Keratinocyte (primary cell): Measurements from ENCODE around the gene TRIM45. TPM values are rescaled to one million over a fixed set of nuclear protein-coding genes. Genes with fewer than 3 reads are reported as not detected.

ENCODE experiments used
- DNase-seq: peaks from one replicate; pipeline ENCODE4 v3.0.0-alpha.2; 2011; ENCODE audit warnings: low read depth, missing footprints, low spot score
- FAIRE-seq: peaks from 2 replicates; lab custom pipeline; 2011; peaks lifted over from hg19 to GRCh38; lab: Jason Lieb, UNC
- H2AFZ ChIP-seq: 2 replicates; pipeline ENCODE4 v1.6.0; 2012; ENCODE audit warnings: low read length, control low read depth, inconsistent platforms; ENCODE audit not compliant: control insufficient read depth
- H3K27ac ChIP-seq: 2 replicates; pipeline ENCODE4 v1.5.1; 2011; ENCODE audit warnings: low read length; ENCODE audit not compliant: control insufficient read depth, insufficient read depth
- H3K27me3 ChIP-seq: 3 replicates; pipeline ENCODE4 v1.6.0; 2011; ENCODE audit warnings: low read length; ENCODE audit not compliant: control insufficient read depth, insufficient read depth; ENCODE audit errors: extremely low read depth
- H3K36me3 ChIP-seq, 2 experiments: 2 replicates in 1 of 2; 3 replicates in 1 of 2; pipeline ENCODE4 v1.5.1; 2011; ENCODE audit warnings: low read length in 2 of 2, mild to moderate bottlenecking in 1 of 2; ENCODE audit not compliant: control insufficient read depth in 2 of 2, insufficient read depth in 2 of 2; ENCODE audit errors: extremely low read depth in 1 of 2
- H3K4me1 ChIP-seq: 3 replicates; pipeline ENCODE4 v1.5.1; 2011; ENCODE audit warnings: low read length; ENCODE audit not compliant: control insufficient read depth, insufficient read depth; ENCODE audit errors: extremely low read depth
- H3K4me2 ChIP-seq: 3 replicates; pipeline ENCODE4 v1.6.0; 2011; ENCODE audit warnings: low read depth, low read length; ENCODE audit not compliant: control insufficient read depth, insufficient read depth; ENCODE audit errors: extremely low read depth
- H3K4me3 ChIP-seq, 3 experiments: fragments of 200-600 bp in 1 of 3; sonication (generic) in 1 of 3; 2 replicates in 2 of 3; 3 replicates in 1 of 3; pipeline ENCODE4 v1.5.1; 2011 to 2016; ENCODE audit warnings: low read length in 3 of 3, mild to moderate bottlenecking in 3 of 3, control low read depth in 2 of 3, inconsistent platforms in 1 of 3, low read depth in 1 of 3, mixed read lengths in 1 of 3, mixed run types in 1 of 3, moderate library complexity in 1 of 3; ENCODE audit not compliant: control insufficient read depth in 2 of 3, insufficient read depth in 2 of 3; ENCODE audit errors: extremely low read depth in 1 of 3
- H3K79me2 ChIP-seq: 2 replicates; pipeline ENCODE4 v1.6.0; 2012; ENCODE audit warnings: low read length; ENCODE audit not compliant: control insufficient read depth, insufficient read depth
- H3K9ac ChIP-seq: 3 replicates; pipeline ENCODE4 v1.6.0; 2011; ENCODE audit warnings: low read length; ENCODE audit not compliant: control insufficient read depth, insufficient read depth; ENCODE audit errors: extremely low read depth
- H3K9me1 ChIP-seq: 3 replicates; pipeline ENCODE4 v1.6.0; 2011; ENCODE audit warnings: low read length; ENCODE audit not compliant: control insufficient read depth, insufficient read depth; ENCODE audit errors: extremely low read depth
- H3K9me3 ChIP-seq: 2 replicates; pipeline ENCODE4 v1.5.1; 2012; ENCODE audit warnings: low read depth, low read length; ENCODE audit not compliant: control insufficient read depth
- H4K20me1 ChIP-seq: 3 replicates; pipeline ENCODE4 v1.6.0; 2011; ENCODE audit warnings: low read length; ENCODE audit not compliant: control insufficient read depth, insufficient read depth; ENCODE audit errors: extremely low read depth
- CTCF ChIP-seq, 3 experiments: IDR thresholded peaks in 1 of 3; conservative IDR thresholded peaks in 1 of 3; optimal IDR thresholded peaks in 1 of 3; 2 replicates in 2 of 3; 3 replicates in 1 of 3; pipeline versions ENCODE3 to v1.5.1; 2011; ENCODE audit warnings: low read length in 3 of 3, mild to moderate bottlenecking in 3 of 3, moderate library complexity in 2 of 3, control low read depth in 1 of 3, inconsistent platforms in 1 of 3; ENCODE audit not compliant: insufficient read depth in 2 of 3; ENCODE audit errors: extremely low read depth in 1 of 3
- EZH2 ChIP-seq: IDR thresholded peaks from one replicate; pipeline ENCODE4 v1.6.1; 2012; ENCODE audit warnings: inconsistent platforms, mild to moderate bottlenecking, low read length, moderate library complexity
- dilution Hi-C: fragments of 300-500 bp; cut with MboI; formaldehyde crosslinking; loops from one replicate; pipeline ENCODE4 v1.7.0; 2020; ENCODE audit warnings: low sequenced_read_pairs; ENCODE audit not compliant: extremely low pct_ligation_motif_present
- polyA plus RNA-seq, 5 experiments: library from polyadenylated mRNA; depleted of rRNA in 3 of 5; stranded (reverse) in 3 of 5; stranded (forward) in 1 of 5; unstranded in 1 of 5; fragments of >200 nt; gene quantifications; 1 replicate in 1 of 5; 2 replicates in 3 of 5; 3 replicates in 1 of 5; pipeline versions ENCODE4 v1.2.1 to v1.2.3, GENCODE V29; 2011 to 2012; ENCODE audit warnings: missing spikeins in 2 of 5, low read depth in 1 of 5, low replicate concordance in 1 of 5

TRIM45 gene
- polyA plus RNA-seq, 1 donor (not counting 4 experiments of a cell fraction or from before 2014, with no cell fraction given): 2.7 TPM

DNA sequence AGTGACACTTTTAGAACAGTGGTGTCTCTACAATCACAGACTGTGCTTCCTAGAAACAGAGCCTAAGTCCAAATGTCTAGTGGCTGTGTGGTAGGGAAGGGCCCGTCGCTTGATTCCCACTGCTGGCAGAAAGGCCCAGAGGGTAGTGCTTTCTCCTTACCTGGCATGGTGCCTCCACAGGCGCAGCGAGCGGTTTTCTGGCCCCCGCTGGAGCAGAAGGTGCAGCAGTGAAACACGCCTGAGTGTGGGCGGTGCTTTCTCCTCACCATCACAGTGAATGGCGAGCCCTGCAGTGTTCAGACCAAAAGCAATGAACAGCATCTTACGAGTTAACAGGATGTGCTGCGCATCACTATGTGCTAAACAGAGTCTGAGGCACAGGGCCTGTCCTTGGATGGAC, 8.3 kb downstream of the TRIM45 start:
- no peak for FAIRE-seq
- dilution Hi-C loops: no loop called here
- H3K36me3 ChIP-seq: peaks cover 4 to 8% of the 10 kb centered on the region in 2 experiments
- TF ChIP-seq EZH2 (no peak), CTCF (optimal IDR thresholded peaks at IDR 0.05 in 1 of 3, IDR thresholded peaks at IDR 0.05 in 1 of 3, conservative IDR thresholded peaks at IDR 0.05 in 1 of 3; ENCODE audit: extremely low read depth in 1 of 3, insufficient read depth in 2 of 3, low read length in 3 of 3) (no peak)
- no peak overlapping the region for H3K9ac ChIP-seq
- H2AFZ ChIP-seq: no peak overlapping the region
- peaks cover 24% of the 10 kb centered on the region for H3K4me1 ChIP-seq
- no peaks in the 10 kb centered on the region for H3K9me3 ChIP-seq
- H3K4me2 ChIP-seq: no peak overlapping the region
- H3K27ac ChIP-seq: no peak overlapping the region
- no peaks in the 10 kb centered on the region for H4K20me1 ChIP-seq
- H3K4me3 ChIP-seq: no peak overlapping the region
- H3K9me1 ChIP-seq: no peaks in the 10 kb centered on the region
- H3K79me2 ChIP-seq: no peaks in the 10 kb centered on the region
- H3K27me3 ChIP-seq: no peaks in the 10 kb centered on the region
- no peak for DNase-seq

- no peak for TF ChIP-seq EZH2
- no peak for TF ChIP-seq CTCF (optimal IDR thresholded peaks at IDR 0.05 in 1 of 3, IDR thresholded peaks at IDR 0.05 in 1 of 3, conservative IDR thresholded peaks at IDR 0.05 in 1 of 3; ENCODE audit: extremely low read depth in 1 of 3, insufficient read depth in 2 of 3, low read length in 3 of 3)
- Histone ChIP-seq H2AFZ (no peak overlapping the region), H3K27me3 (no peaks in the 10 kb centered on the region), H3K27ac (no peak overlapping the region), H3K4me2 (no peak overlapping the region), H4K20me1 (no peaks in the 10 kb centered on the region), H3K9me3 (no peaks in the 10 kb centered on the region), H3K9me1 (no peaks in the 10 kb centered on the region), H3K4me3 (no peak overlapping the region), H3K9ac (no peak overlapping the region), H3K79me2 (no peaks in the 10 kb centered on the region), H3K4me1 (peaks cover 24% of the 10 kb centered on the region), H3K36me3 (peaks cover 4% of the 10 kb centered on the region in 2 experiments)
- DNase-seq (no peak), FAIRE-seq (no peak)
- dilution Hi-C loops: no loop called here
Observed at GRCh38 chr1:117112047-117112717, 9.4 kb downstream of the TRIM45 start.
